Transverse colon (tissue), 4 donors: Measurements from ENCODE around the gene CECR2. TPM values are rescaled to one million over a fixed set of nuclear protein-coding genes. Genes with fewer than 3 reads are reported as not detected.

Source experiments
- DNase-seq: peaks from one replicate; pipeline ENCODE4 v3.0.0-alpha.2; 2019
- H3K27ac ChIP-seq, 4 donors: fragments of 200-600 bp; sonication (generic); 2 replicates each; pipeline ENCODE4 v1.5.1; 2016 to 2018; ENCODE audit warnings: inconsistent platforms in 4 of 4
- H3K27me3 ChIP-seq: fragments of 200-600 bp; sonication (generic); 2 replicates; pipeline ENCODE4 v1.5.1; 2017; ENCODE audit warnings: inconsistent platforms
- H3K36me3 ChIP-seq, 4 donors: fragments of 200-600 bp; sonication (generic); 2 replicates each; pipeline ENCODE4 v1.5.1; 2017 to 2019; ENCODE audit warnings: inconsistent platforms in 4 of 4
- H3K4me1 ChIP-seq, 4 donors: fragments of 200-600 bp; sonication (generic); 2 replicates each; pipeline ENCODE4 v1.5.1; 2017 to 2020; ENCODE audit warnings: inconsistent platforms in 4 of 4
- H3K4me3 ChIP-seq, 4 donors: fragments of 200-600 bp; sonication (generic); 1 replicate in 1 of 4; 2 replicates in 3 of 4; pipeline versions ENCODE4 v1.5.1 to v1.6.1; 2017 to 2019; ENCODE audit warnings: inconsistent platforms in 4 of 4
- H3K9me3 ChIP-seq, 2 donors: fragments of 200-600 bp; sonication (generic); 2 replicates each; pipeline ENCODE4 v1.5.1; 2017 to 2019; ENCODE audit warnings: inconsistent platforms in 2 of 2
- EP300 ChIP-seq: sonication (generic); formaldehyde crosslinking; IDR thresholded peaks from one replicate; pipeline ENCODE4 v1.6.1; 2017; ENCODE audit warnings: antibody characterized with exemption, low read depth
- POLR2A ChIP-seq: fragments of 450-650 bp; IDR thresholded peaks from one replicate; pipeline ENCODE4 v1.6.1; 2016; ENCODE audit warnings: antibody characterized with exemption, mild to moderate bottlenecking, moderate library complexity
- POLR2AphosphoS5 ChIP-seq, 3 donors: sonication (generic); formaldehyde crosslinking; IDR thresholded peaks; one replicate each; pipeline ENCODE4 v1.6.1; 2016; ENCODE audit warnings: antibody characterized with exemption in 3 of 3
- WGBS, 2 donors: methylation state at CpG; one replicate each; pipeline ENCODE4 v1.1.5; 2018; ENCODE audit warnings: low coverage in 1 of 2; 5-methylcytosine and 5-hydroxymethylcytosine counted together
- in situ Hi-C, 4 donors: fragments of 200-750 bp; cut with MboI; loops; one replicate each; pipeline versions ENCODE4 v1.15.0 to v1.15.1; 2017; ENCODE audit warnings: low sequenced_read_pairs in 3 of 4, low pct_ligation_motif_present in 1 of 4, low pct_unique_long_range_greater_than_20kb in 1 of 4
- intact Hi-C: fragments of 100-400 bp; cut with DNase I; formaldehyde crosslinking; loops from one replicate; pipeline ENCODE4 v1.15.1; 2023; ENCODE audit warnings: low total_unique reads
- total RNA-seq, 4 donors: library from RNA; depleted of rRNA; stranded (reverse); fragments of >200 nt; gene quantifications; one replicate each; pipeline ENCODE4 v1.1.0, GENCODE V29; 2016
- TF ChIP-seq, protein P1 (sequence below), 5 experiments: fragments of 200-600 bp in 3 of 5; fragments of 450-650 bp in 2 of 5; sonication (generic) in 3 of 5; IDR thresholded peaks; 1 replicate in 2 of 5; 2 replicates in 3 of 5; pipeline ENCODE4 v1.5.1; 2016 to 2017; ENCODE audit warnings: antibody characterized with exemption in 5 of 5, inconsistent platforms in 3 of 5, mild to moderate bottlenecking in 2 of 5, moderate library complexity in 1 of 5

The CECR2 gene
- total RNA-seq, 4 donors from 2014 or later = 0.14 to 0.64 (median 0.60) TPM; not detected in 1

DNA sequence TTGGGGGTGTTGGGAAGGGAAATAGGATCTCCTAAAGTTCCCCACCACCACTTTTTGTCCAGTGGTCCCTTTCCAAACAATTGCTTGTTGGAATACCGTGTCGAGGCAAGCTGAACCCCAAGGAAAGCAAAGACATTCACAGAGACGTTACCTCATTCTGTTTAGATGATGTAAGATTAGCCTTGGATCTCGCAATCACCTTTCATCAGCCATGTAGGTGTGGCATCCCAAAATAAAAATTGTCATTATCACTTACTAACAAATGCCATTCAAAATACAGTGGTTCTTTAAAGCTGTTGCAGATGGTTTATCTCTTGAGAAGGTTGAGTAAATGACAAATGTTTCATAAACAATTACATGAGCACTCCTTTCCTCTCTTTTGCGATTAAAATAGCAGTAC, 107.6 kb downstream of the CECR2 start:
- in situ Hi-C loops (loop anchor here in 2 of 4 donors (25.0 kb wide), 1 partner anchor 290 kb away; no protein-coding TSS in a partner anchor), intact Hi-C loops (no loop called here)
- TF ChIP-seq, protein P1, sequence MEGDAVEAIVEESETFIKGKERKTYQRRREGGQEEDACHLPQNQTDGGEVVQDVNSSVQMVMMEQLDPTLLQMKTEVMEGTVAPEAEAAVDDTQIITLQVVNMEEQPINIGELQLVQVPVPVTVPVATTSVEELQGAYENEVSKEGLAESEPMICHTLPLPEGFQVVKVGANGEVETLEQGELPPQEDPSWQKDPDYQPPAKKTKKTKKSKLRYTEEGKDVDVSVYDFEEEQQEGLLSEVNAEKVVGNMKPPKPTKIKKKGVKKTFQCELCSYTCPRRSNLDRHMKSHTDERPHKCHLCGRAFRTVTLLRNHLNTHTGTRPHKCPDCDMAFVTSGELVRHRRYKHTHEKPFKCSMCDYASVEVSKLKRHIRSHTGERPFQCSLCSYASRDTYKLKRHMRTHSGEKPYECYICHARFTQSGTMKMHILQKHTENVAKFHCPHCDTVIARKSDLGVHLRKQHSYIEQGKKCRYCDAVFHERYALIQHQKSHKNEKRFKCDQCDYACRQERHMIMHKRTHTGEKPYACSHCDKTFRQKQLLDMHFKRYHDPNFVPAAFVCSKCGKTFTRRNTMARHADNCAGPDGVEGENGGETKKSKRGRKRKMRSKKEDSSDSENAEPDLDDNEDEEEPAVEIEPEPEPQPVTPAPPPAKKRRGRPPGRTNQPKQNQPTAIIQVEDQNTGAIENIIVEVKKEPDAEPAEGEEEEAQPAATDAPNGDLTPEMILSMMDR (IDR thresholded peaks at IDR 0.05) = no peak
- TF ChIP-seq POLR2A (no peak), POLR2AphosphoS5 (IDR thresholded peaks at IDR 0.05) (no peak), EP300 (no peak)
- DNase-seq = no peak
- no peak overlapping the region for H3K4me3 ChIP-seq
- H3K36me3 ChIP-seq = no peaks in the 10 kb centered on the region
- no peaks in the 10 kb centered on the region for H3K4me1 ChIP-seq
- H3K27me3 ChIP-seq = peaks cover 10% of the 10 kb centered on the region
- no peaks in the 10 kb centered on the region for H3K9me3 ChIP-seq
- no peak overlapping the region for H3K27ac ChIP-seq
- WGBS, 2 donors = 70 to 77% methylated on average over 5 of the region's 5 CpGs

DNA sequence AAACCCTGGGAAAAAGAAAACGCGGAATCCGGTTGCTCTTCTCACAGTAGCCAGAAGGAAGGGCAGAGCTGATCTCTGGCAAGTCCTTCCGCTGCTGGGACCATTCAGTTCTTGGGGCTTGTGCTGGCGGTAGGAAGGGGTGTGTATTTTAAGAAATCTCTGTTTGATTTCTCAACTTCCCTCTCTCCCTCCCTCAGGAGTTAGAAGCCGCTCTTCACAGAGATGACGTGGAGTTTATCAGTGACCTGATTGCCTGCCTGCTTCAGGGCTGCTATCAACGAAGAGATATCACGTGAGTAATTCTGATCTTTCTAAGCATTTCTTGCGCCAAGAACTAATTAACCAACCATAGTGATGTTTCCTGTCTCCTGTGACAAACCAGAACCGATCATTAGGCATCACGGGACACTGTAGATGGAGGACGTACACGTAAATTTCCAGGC, 108.2 kb downstream of the CECR2 start:
- intact Hi-C loops (no loop called here), in situ Hi-C loops (loop anchor here in 2 of 4 donors (25.0 kb wide), 1 partner anchor 290 kb away; no protein-coding TSS in a partner anchor)
- Histone ChIP-seq H3K9me3 (no peaks in the 10 kb centered on the region), H3K27ac (no peak overlapping the region), H3K36me3 (no peaks in the 10 kb centered on the region), H3K4me3 (no peak overlapping the region), H3K27me3 (peaks cover 4% of the 10 kb centered on the region), H3K4me1 (no peaks in the 10 kb centered on the region)
- TF ChIP-seq, protein P1 (IDR thresholded peaks at IDR 0.05) = no peak
- no peak for TF ChIP-seq EP300
- no peak for TF ChIP-seq POLR2AphosphoS5 (IDR thresholded peaks at IDR 0.05)
- no peak for TF ChIP-seq POLR2A
- 45 to 48% methylated on average over 13 to 14 of the region's 14 CpGs for WGBS, 2 donors
- no peak for DNase-seq

DNA sequence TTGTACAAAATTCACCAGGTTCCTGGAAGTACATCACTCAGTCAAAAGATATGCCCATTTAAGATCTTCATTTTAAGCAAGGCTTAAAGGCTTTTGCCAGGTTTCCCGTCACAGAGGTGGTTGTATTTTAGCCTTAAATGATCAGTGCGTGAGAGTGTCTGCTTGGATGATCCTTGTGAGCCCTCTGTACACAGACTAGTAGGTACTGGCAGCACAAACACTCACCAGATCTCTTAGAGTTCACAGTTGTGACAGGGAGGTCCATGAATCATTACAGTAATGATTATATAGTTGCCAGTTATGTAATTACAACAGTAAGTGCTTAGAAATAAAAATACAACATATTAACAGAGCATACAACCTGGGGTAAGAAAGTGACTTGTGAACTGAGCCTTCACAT, 109.9 kb downstream of the CECR2 start:
- intact Hi-C loops = no loop called here

DNA sequence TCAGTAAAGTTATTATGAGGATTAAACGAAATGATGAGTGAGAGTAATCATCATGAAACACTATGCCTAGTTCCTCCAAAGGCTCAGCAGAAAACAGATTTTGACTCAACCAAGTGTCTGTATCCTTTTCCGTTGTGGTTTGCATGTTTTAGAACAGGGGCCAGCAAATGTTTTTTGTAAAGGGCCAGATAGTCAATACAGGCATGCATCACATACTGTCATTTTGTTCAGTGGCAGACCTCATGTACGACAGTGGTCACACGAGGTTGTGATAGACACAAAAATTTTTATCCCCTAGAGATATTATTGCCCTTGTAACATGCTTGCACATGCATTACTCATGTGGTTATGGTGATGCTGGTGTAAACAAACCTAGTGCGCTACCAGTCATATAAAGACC, 112.2 kb downstream of the CECR2 start:
- in situ Hi-C loops = loop anchor here in 2 of 4 donors (25.0 kb wide), 1 partner anchor 294 kb away; no protein-coding TSS in a partner anchor
- H3K4me3 ChIP-seq = no peak overlapping the region
- no peaks in the 10 kb centered on the region for H3K36me3 ChIP-seq
- no peak for TF ChIP-seq EP300
- TF ChIP-seq POLR2AphosphoS5 (IDR thresholded peaks at IDR 0.05) = no peak
- TF ChIP-seq, protein P1 (IDR thresholded peaks at IDR 0.05) = no peak
- no peak for TF ChIP-seq POLR2A
- H3K27me3 ChIP-seq = peaks cover 4% of the 10 kb centered on the region
- DNase-seq = no peak
- 73 to 88% methylated on average over 2 to 5 of the region's 5 CpGs for WGBS, 2 donors
- no peak overlapping the region for H3K27ac ChIP-seq
- intact Hi-C loops = no loop called here
- no peaks in the 10 kb centered on the region for H3K4me1 ChIP-seq
- H3K9me3 ChIP-seq = no peaks in the 10 kb centered on the region

More for the DNA sequence above, 109.9 kb downstream of the CECR2 start:
- Histone ChIP-seq H3K27ac (no peak overlapping the region), H3K9me3 (no peaks in the 10 kb centered on the region), H3K4me1 (no peaks in the 10 kb centered on the region), H3K27me3 (peaks cover 4% of the 10 kb centered on the region), H3K4me3 (no peak overlapping the region), H3K36me3 (no peaks in the 10 kb centered on the region)
- no peak for TF ChIP-seq POLR2AphosphoS5 (IDR thresholded peaks at IDR 0.05)
- no peak for TF ChIP-seq EP300
- TF ChIP-seq, protein P1 (IDR thresholded peaks at IDR 0.05) = no peak
- no peak for TF ChIP-seq POLR2A
- WGBS, 2 donors = 40 to 48% methylated on average over 1 to 2 of the region's 2 CpGs
- no peak for DNase-seq
- in situ Hi-C loops = loop anchor here in 2 of 4 donors (25.0 kb wide), 1 partner anchor 292 kb away; no protein-coding TSS in a partner anchor
